Activated T-cell treated with anti-CD3 and anti-CD28 coated beads for 48 hours (primary cell): Measurements from ENCODE around the gene SPIB.
A peak's percentile ranks its signal among the peaks of the same experiment; 100 is the strongest.
"Not testable (repeated sequence)": the region's sequence is repeated elsewhere in the genome, so short reads cannot be mapped to it uniquely, and the experiment has no call there.

Source experiments
- DNase-seq: peaks from one replicate; pipeline ENCODE4 v3.0.0-alpha.2; 2020; ENCODE audit warnings: low read depth

The SPIB gene

DNA sequence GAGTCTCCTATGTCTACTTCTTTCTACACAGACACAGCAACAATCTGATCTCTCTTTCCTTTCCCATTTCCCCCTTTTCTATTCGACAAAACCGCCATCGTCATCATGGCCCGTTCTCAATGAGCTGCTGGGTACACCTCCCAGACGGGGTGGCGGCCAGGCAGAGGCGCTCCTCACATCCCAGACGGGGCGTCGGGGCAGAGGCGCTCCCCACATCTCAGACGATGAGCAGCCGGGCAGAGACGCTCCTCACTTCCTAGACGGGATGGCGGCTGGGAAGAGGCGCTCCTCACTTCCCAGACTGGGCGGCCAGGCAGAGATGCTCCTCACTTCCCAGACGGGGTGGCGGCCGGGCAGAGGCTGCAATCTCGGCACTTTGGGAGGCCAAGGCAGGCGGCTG lies 27.8 kb upstream of the SPIB start:
- DNase-seq: not testable (repeated sequence)

- no peak for DNase-seq
Observed at GRCh38 chr19:50392759-50393158, 26.0 kb upstream of the SPIB start.

DNA sequence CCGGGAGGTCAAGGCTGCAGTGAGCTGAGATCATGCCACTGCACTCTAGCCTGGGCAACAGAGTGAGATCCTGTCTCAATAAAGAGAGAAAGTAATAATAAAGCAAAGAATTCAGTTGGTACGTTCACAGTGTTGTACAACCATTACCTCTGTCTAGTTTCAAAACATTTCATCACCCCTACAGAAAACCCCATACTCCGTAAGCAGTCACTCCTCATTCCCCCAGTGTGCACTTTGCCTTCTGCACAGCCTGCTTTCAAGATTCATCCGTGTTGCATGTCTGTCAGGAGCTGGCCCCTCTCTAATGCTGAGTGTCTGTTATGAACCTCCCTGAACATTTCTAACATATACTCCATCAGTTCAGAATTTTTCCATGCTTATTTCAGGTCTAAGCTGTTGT lies 25.1 kb upstream of the SPIB start:
- no peak for DNase-seq

GRCh38 chr19:50394017-50394416 lies 24.7 kb upstream of the SPIB start:
- no peak for DNase-seq

DNA sequence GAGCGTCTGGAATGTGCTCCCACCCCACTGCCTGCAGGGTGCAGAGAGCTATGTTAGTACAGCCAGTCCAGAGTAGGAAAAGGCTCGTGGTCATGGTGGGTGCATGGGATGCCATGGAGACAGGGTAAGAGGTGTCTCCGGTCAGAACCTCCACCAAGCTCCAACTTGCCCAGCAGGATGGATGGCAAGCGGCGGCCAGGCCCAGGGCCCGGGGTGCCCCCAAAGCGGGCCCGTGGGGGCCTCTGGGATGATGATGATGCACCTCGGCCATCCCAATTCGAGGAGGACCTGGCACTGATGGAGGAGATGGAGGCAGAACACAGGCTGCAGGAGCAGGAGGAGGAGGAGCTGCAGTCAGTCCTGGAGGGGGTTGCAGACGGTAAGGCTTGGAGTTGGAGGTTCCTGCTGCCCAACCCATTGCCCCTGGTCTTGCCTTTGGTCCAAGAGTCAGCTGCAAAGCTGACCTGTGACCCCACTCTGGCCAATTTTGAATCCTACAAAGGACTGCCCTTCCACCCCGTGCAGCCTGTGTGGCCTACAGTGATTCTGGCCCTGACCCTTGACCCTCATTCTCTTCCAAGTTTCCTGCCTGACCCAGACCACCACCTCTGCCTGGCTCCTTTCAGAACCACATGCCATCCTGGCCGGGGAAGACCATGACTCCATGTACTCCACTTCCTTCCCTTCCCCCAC lies 19.9 kb upstream of the SPIB start:
- no peak for DNase-seq

- no peak for DNase-seq
Observed at GRCh38 chr19:50399368-50399745, 19.4 kb upstream of the SPIB start.

- no peak for DNase-seq
Observed at GRCh38 chr19:50401605-50402450, 16.9 kb upstream of the SPIB start.

DNA sequence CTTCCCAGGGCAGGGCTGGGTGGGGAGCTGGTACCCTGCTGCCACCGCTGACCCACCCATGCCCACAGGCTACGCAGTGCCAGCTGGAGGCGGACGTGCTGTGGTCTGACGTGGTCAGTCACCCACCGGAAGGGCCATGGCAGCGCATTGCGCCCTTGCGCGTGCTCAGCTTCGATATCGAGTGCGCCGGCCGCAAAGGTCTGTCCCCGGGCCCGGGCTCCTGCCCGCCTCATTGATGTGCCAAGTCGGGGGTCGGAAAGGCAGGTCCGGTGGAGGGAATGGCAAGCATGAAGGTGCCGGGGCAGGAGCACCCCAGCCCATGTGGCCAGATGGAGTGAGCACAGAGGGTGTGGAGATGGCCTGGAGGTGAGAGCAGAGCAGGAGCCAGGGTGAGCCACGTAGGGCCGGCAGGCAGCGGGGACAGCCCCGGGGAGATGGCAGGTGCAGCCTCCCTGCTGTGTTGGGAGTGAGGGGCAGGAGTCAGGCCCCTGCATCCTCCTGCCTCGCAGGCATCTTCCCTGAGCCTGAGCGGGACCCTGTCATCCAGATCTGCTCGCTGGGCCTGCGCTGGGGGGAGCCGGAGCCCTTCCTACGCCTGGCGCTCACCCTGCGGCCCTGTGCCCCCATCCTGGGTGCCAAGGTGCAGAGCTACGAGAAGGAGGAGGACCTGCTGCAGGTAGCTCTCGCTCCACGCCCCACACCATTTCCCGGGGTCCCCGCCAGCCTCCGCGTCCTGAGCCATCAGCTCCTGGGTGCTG lies 16.0 kb upstream of the SPIB start:
- DNase-seq: no peak

DNA sequence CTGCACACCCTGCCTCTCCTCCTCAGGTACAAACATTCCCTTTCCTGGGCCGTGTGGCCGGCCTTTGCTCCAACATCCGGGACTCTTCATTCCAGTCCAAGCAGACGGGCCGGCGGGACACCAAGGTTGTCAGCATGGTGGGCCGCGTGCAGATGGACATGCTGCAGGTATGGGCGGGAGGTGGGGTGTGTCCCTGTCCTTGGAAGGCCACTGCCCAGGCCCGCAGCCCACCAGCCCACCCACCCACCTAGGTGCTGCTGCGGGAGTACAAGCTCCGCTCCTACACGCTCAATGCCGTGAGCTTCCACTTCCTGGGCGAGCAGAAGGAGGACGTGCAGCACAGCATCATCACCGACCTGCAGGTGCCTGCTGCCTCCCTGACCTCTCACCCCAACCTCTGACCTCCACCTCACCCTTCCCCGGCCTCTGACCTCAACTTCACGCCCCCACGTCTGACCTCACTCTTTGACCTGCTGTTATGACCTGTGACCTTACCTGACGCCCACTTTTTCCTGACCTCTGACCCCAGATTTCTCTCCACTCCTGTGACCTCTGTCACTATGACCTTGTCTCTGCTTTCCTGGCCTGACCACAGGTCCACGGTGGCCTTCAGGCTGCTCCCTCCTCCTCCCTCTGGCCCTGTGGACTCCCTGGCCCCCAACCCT lies 12.4 kb upstream of the SPIB start:
- DNase-seq: no peak

DNA sequence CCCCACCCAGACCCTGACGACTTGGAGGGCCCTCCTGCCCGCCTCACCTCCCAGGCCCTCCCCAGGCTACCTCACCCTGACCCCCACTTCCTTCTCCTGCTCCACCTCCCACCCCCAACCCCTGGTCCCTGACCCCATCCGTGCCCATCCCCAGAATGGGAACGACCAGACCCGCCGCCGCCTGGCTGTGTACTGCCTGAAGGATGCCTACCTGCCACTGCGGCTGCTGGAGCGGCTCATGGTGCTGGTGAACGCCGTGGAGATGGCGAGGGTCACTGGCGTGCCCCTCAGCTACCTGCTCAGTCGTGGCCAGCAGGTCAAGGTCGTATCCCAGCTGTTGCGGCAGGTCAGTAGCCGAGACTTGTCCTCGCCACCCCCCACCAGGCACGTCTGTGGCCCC lies 11.9 kb upstream of the SPIB start:
- no peak for DNase-seq

DNA sequence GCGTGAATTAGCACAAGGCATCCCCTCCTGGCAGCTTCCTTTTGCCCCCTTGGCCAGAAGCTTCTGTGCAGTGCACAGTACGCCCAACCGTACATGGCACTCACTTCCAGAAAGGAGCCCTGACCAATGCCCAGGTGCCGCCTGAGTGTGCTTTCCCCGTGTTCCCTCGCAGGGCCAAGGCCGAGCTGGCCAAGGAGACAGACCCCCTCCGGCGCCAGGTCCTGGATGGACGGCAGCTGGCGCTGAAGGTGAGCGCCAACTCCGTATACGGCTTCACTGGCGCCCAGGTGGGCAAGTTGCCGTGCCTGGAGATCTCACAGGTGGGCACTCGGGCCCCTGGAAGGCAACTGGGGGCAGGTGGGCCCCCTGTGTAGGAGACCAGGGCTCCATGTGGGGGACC lies 9.4 kb upstream of the SPIB start:
- DNase-seq: no peak

- no peak for DNase-seq
Observed at GRCh38 chr19:50410109-50410508, 8.6 kb upstream of the SPIB start.

GRCh38 chr19:50412419-50412818 lies 6.3 kb upstream of the SPIB start:
- DNase-seq: no peak

- DNase-seq: no peak
Observed at GRCh38 chr19:50413096-50413495, 5.6 kb upstream of the SPIB start.

DNA sequence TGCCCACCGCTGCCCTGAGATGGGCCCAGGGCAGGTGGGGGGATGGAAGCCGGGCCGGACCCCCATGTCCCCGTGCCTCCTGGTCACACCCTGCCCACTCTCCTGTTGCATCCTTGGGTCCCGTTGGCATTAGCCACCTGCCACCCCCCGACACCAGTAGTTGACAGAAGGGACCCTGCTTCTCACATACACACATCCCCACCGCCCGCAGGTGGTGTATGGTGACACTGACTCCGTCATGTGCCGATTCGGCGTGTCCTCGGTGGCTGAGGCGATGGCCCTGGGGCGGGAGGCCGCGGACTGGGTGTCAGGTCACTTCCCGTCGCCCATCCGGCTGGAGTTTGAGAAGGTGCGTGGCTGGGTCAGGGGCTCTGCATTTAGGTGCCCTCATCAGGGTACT lies 5.2 kb upstream of the SPIB start:
- DNase-seq: no peak

DNA sequence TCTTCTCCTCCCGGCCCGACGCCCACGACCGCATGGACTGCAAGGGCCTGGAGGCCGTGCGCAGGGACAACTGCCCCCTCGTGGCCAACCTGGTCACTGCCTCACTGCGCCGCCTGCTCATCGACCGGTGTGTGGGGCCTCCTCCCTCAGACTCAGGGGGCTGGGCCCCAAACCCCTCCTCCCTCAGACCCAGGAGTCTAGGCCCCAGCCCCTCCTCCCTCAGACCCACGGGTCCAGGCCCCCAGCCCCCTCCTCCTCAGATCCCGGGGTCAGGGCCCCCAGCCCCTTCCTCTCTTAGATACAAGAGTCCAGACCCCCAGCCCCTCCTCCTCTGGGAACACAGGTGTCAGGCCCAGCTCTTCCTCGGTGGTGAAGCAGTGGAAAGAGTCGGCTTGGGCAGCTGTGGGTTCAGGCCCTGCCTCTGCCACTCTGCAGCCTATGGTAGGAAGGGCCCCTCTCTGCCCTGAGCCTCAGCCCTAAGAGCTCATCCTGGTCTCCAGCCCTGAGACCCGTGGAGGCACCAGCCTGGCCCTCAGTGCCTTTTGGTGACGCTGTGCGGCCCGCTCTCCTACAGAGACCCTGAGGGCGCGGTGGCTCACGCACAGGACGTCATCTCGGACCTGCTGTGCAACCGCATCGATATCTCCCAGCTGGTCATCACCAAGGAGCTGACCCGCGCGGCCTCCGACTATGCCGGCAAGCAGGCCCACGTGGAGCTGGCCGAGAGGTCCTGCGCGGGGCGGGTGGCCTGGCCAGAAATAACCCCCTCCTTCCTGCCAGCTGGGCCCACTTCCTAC lies 3.7 kb upstream of the SPIB start:
- peak; percentile 79 for DNase-seq

DNA sequence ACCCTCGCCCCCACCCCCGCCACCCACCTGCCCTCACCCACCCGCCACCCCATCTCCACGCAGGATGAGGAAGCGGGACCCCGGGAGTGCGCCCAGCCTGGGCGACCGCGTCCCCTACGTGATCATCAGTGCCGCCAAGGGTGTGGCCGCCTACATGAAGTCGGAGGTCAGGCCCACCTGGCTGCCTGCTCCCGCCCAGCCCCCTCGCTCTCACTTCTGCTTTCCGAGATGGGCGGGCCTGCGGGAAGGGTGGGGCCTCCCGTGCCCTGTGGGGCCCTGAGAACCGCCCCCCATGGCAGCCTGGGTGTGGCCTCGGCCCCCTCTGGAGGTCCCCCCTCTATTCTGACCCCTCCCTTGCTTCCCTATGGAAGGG lies 3.1 kb upstream of the SPIB start:
- DNase-seq: no peak

DNA sequence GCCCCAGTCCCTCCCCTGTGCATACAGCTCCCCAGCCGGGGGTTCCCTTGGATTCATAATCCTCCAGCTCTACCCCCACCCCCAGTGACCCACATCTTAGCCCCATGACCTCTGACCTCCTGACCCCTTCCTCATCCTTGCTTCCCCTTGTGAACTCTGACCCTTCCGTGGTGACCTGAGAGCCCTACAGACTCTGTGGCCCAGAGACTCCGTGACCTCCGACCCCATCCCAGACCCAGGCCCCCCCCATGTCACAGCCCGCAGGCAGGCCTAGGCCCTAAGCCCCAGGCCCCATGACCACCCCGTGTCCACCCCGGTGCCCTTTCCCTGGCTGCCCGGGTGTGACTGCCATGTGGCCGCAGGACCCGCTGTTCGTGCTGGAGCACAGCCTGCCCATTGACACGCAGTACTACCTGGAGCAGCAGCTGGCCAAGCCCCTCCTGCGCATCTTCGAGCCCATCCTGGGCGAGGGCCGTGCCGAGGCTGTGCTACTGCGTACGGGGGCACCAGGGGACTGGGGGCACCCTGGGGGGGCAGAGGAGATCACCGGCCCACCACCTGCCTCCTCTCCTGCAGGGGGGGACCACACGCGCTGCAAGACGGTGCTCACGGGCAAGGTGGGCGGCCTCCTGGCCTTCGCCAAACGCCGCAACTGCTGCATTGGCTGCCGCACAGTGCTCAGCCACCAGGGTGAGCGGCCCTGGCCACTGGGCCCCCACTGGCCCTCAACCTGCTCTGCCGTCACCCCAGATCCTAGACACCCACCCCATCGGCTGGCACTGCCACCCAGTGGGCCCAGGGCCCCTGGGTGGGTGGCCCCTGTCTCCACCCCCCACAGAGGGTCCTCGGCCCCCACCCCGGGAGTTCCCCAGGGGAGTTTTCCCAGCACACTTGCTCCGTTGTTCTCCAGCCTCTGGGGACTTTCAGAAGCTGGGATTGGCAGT lies 2.4 kb upstream of the SPIB start:
- DNase-seq: no peak

DNA sequence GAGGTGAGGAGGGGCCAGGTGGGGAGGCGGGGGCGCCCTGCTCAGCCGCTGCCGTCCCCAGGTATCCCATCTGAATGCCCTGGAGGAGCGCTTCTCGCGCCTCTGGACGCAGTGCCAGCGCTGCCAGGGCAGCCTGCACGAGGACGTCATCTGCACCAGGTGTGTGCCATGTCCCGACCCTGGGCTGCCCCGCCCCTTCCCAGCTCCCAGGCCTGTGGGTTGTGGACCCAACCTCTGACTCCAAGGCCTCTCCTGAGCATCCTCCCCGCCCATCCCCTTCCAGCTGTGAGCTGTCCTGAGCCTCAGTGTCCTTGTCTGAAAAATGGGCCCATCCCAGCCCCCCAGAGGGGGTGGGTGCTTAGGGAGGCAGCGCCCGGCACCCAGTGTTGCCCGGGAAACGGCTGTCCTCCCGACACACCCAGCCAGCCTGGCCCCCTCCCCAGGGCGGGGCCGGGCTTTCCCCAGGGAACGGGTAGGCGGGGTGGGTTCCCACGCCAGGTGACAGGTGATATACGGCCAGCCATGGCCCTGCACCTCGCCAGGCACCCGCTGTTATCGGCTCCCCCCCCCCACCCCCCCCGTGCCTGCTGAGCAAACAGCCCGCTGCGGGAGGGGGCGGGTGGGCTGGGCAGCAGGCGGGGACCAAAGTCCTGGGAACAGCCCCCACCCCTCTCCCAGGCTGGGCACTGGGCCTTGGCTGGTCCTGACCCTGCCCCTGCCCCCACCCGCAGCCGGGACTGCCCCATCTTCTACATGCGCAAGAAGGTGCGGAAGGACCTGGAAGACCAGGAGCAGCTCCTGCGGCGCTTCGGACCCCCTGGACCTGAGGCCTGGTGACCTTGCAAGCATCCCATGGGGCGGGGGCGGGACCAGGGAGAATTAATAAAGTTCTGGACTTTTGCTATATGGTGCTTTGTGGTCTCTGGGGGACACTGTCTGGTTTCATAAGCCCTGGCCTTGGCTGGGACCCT lies 1.3 kb upstream of the SPIB start:
- no peak for DNase-seq
